GM12878 (cell line): ENCODE results near the gene CATSPERZ. TPM values are rescaled to one million over a fixed set of nuclear protein-coding genes. Genes with fewer than 3 reads are reported as not detected.

ENCODE experiments used
- ATAC-seq: fragments of 200-7000 bp; cut with Tn5 transposase; 3 replicates; pipeline ENCODE4 v1.9.1; 2020; ENCODE audit warnings: mild to moderate bottlenecking, moderate library complexity
- BruUV-seq: library from RNA; stranded (reverse); fragments of 400-500 nt; replicated peaks from 2 replicates; lab custom pipeline; 2021; lab: Mats Ljungman, UMichigan
- CTCF ChIA-PET: fragments of 300-600 bp; sonication (Branson Sonifier 250); formaldehyde crosslinking; extraction: SDS; loops from one replicate; lab custom pipeline; 2021; ENCODE audit warnings: inconsistent platforms; lab: Yijun Ruan, JAX
- POLR2A ChIA-PET: fragments of 350-600 bp; formaldehyde crosslinking; extraction: SDS; loops from one replicate; lab custom pipeline; 2021; ENCODE audit warnings: inconsistent platforms; lab: Charles Lee
- RAD21 ChIA-PET: fragments of 300-600 bp; sonication (Branson Sonifier 250); formaldehyde crosslinking; loops from one replicate; lab custom pipeline; 2023; ENCODE audit warnings: antibody characterized with exemption; ENCODE audit not compliant: unreplicated experiment; lab: Charles Lee
- SMC1A ChIA-PET: fragments of 300-600 bp; sonication (Branson Sonifier 250); formaldehyde crosslinking; loops from one replicate; lab custom pipeline; 2023; ENCODE audit not compliant: unreplicated experiment, uncharacterized antibody; lab: Charles Lee
- DNase-seq: peaks from one replicate; pipeline ENCODE4 v3.0.0-alpha.2; 2011; ENCODE audit warnings: low read depth, low spot score
- FAIRE-seq: peaks from 3 replicates; lab custom pipeline; 2011; peaks lifted over from hg19 to GRCh38; lab: Jason Lieb, UNC
- H2AFZ ChIP-seq: 2 replicates; pipeline ENCODE4 v1.6.0; 2011; ENCODE audit warnings: low read depth, low read length, control low read depth; ENCODE audit not compliant: control insufficient read depth
- H3K27ac ChIP-seq: 2 replicates; pipeline ENCODE4 v1.5.1; 2011; ENCODE audit warnings: control low read depth; ENCODE audit not compliant: control insufficient read depth, insufficient read depth
- H3K27me3 ChIP-seq, 2 experiments: replicated peaks in 1 of 2; 2 replicates each; pipeline versions ENCODE4 v1.6.0 to v1.6.1; 2011; ENCODE audit warnings: low read length in 1 of 2; ENCODE audit not compliant: control insufficient read depth in 2 of 2, insufficient read depth in 2 of 2
- H3K36me3 ChIP-seq, 2 experiments: 2 replicates each; pipeline ENCODE4 v1.5.1; 2011; ENCODE audit warnings: low read length in 1 of 2; ENCODE audit not compliant: control insufficient read depth in 2 of 2, insufficient read depth in 2 of 2
- H3K4me1 ChIP-seq: 2 replicates; pipeline ENCODE4 v1.6.1; 2011; ENCODE audit warnings: mild to moderate bottlenecking, low read length, moderate library complexity, mixed read lengths; ENCODE audit not compliant: control insufficient read depth, insufficient read depth
- H3K4me2 ChIP-seq: 2 replicates; pipeline ENCODE4 v1.6.0; 2011; ENCODE audit warnings: control low read depth; ENCODE audit not compliant: control insufficient read depth, insufficient read depth
- H3K4me3 ChIP-seq: fragments of 200-600 bp; sonication (generic); 2 replicates; pipeline ENCODE4 v1.5.1; 2016
- H3K79me2 ChIP-seq: 2 replicates; pipeline ENCODE4 v1.6.0; 2011; ENCODE audit warnings: low read length; ENCODE audit not compliant: control insufficient read depth, insufficient read depth
- H3K9ac ChIP-seq: 2 replicates; pipeline ENCODE4 v1.8.0; 2011; ENCODE audit warnings: low read length, control low read depth, mixed read lengths; ENCODE audit not compliant: control insufficient read depth, insufficient read depth
- H3K9me3 ChIP-seq: replicated peaks from 3 replicates; pipeline ENCODE4 v1.5.1; 2011; ENCODE audit warnings: mild to moderate bottlenecking, low read length; ENCODE audit not compliant: control insufficient read depth, insufficient read depth
- H4K20me1 ChIP-seq: 2 replicates; pipeline ENCODE4 v1.6.0; 2011; ENCODE audit not compliant: control insufficient read depth, insufficient read depth
- CHD2 ChIP-seq: IDR thresholded peaks from 2 replicates; pipeline ENCODE4 v1.6.1; 2011; ENCODE audit warnings: low read depth, low read length, improper control_type of control experiment, borderline replicate concordance
- EZH2 ChIP-seq: IDR thresholded peaks from 2 replicates; pipeline ENCODE4 v1.6.1; 2012; ENCODE audit warnings: low read depth, mild to moderate bottlenecking, control low read depth, inconsistent platforms, low read length, borderline replicate concordance; ENCODE audit not compliant: control insufficient read depth
- GATAD2B ChIP-seq: fragments of 450-650 bp; conservative IDR thresholded peaks from 2 replicates; pipeline ENCODE4 v1.6.1; 2017; ENCODE audit warnings: low read depth, mild to moderate bottlenecking, moderate library complexity
- JUNB ChIP-seq: IDR thresholded peaks from 2 replicates; pipeline ENCODE4 v1.6.1; 2016; ENCODE audit warnings: antibody characterized with exemption, mild to moderate bottlenecking
- MEF2A ChIP-seq: IDR thresholded peaks from 2 replicates; pipeline ENCODE4 v1.6.1; 2011; ENCODE audit warnings: low read depth, mild to moderate bottlenecking, low read length, moderate library complexity; ENCODE audit not compliant: insufficient read depth
- MTA3 ChIP-seq: IDR thresholded peaks from 2 replicates; pipeline ENCODE4 v1.6.1; 2012; ENCODE audit warnings: low read length, inconsistent platforms, borderline replicate concordance
- MYB ChIP-seq: fragments of 150-350 bp; IDR thresholded peaks from 2 replicates; pipeline ENCODE4 v1.6.1; 2014; ENCODE audit warnings: mild to moderate bottlenecking, low read depth, low read length, borderline replicate concordance
- NBN ChIP-seq: fragments of 450-650 bp; IDR thresholded peaks from 2 replicates; pipeline ENCODE4 v1.6.1; 2016
- NFXL1 ChIP-seq: fragments of 450-650 bp; IDR thresholded peaks from 2 replicates; pipeline ENCODE4 v1.6.1; 2017; ENCODE audit warnings: antibody characterized with exemption, mild to moderate bottlenecking, borderline replicate concordance
- RCOR1 ChIP-seq: conservative IDR thresholded peaks from 2 replicates; pipeline ENCODE4 v1.6.1; 2012; ENCODE audit warnings: low read depth, low read length, improper control_type of control experiment
- WRNIP1 ChIP-seq: IDR thresholded peaks from 2 replicates; pipeline ENCODE4 v1.6.1; 2011; ENCODE audit warnings: low read depth, low read length, improper control_type of control experiment, borderline replicate concordance
- ZNF217 ChIP-seq: fragments of 450-650 bp; IDR thresholded peaks from 2 replicates; pipeline ENCODE4 v1.6.1; 2017; ENCODE audit warnings: antibody characterized with exemption, mild to moderate bottlenecking
- ZNF687 ChIP-seq: fragments of 450-650 bp; IDR thresholded peaks from 2 replicates; pipeline ENCODE4 v1.6.1; 2017; ENCODE audit warnings: mild to moderate bottlenecking, moderate library complexity
- WGBS: methylation state at CpG from one replicate; pipeline ENCODE4 v1.1.6; 2016; ENCODE audit warnings: low lambda C conversion rate; ENCODE audit not compliant: insufficient replicate concordance, insufficient coverage; ENCODE audit errors: missing lambda C conversion rate; 5-methylcytosine and 5-hydroxymethylcytosine counted together
- in situ Hi-C: fragments of 300-500 bp; cut with MboI; formaldehyde crosslinking; loops from 9 replicates; pipeline ENCODE4 v1.14.3; 2018; ENCODE audit warnings: mixed read lengths
- intact Hi-C: fragments of 100-400 bp; cut with micrococcal nuclease; formaldehyde crosslinking; loops from one replicate; pipeline ENCODE4 v1.14.2; 2022; ENCODE audit not compliant: unreplicated experiment
- polyA plus RNA-seq, 11 experiments: library from polyadenylated mRNA; depleted of rRNA in 4 of 11; unstranded in 6 of 11; stranded (reverse) in 5 of 11; fragments of >200 nt; fragmentation: Nextera tagmentation in 4 of 11; fragmentation: Illumina TruSeq in 1 of 11; extraction: Ambion mirVana in 4 of 11; extraction: Trizol in 1 of 11; gene quantifications; 1 replicate in 1 of 11; 2 replicates in 10 of 11; pipeline versions ENCODE4 v1.2.1 to v1.2.3, GENCODE V29; 2011 to 2016; ENCODE audit warnings: inconsistent platforms in 2 of 11, missing spikeins in 2 of 11, low read depth in 1 of 11
- total RNA-seq, 4 experiments: library from RNA; depleted of rRNA in 3 of 4; stranded (reverse); fragments of >200 nt in 3 of 4; fragmentation: Illumina TruSeq in 1 of 4; extraction: Trizol in 1 of 4; gene quantifications; 2 replicates each; pipeline versions ENCODE4 v1.2.1 to v1.2.3, GENCODE V29; 2013 to 2021
- TF ChIP-seq, protein P1 (sequence below): fragments of 150-350 bp; IDR thresholded peaks from 2 replicates; pipeline ENCODE4 v1.6.1; 2016; ENCODE audit warnings: low read depth, low read length

The CATSPERZ gene
- total and polyA plus RNA-seq, 10 of the 15 experiments (the other 5 are each of a cell fraction or from before 2014, with no cell fraction given): 0.12 to 0.31 TPM; not detected in 8

GRCh38 chr11:64331569-64332371 lies 31.6 kb downstream of the CATSPERZ start:
- Histone ChIP-seq H4K20me1 (no peaks in the 10 kb centered on the region), H3K4me3 (no peak overlapping the region), H3K27ac (peak overlapping the region; percentile 52), H3K9me3 (no peaks in the 10 kb centered on the region; the same call in 2 of the 3 replicates), H3K9ac (peak overlapping the region; percentile 26), H3K4me1 (peaks cover 21% of the 10 kb centered on the region), H3K4me2 (peak overlapping the region; percentile 19), H3K27me3 (no peaks in the 10 kb centered on the region), H3K36me3 (no peaks in the 10 kb centered on the region), H2AFZ (peak overlapping the region; percentile 74), H3K79me2 (no peaks in the 10 kb centered on the region)
- peak; percentile 80 for DNase-seq
- ATAC-seq: peak; percentile 80
- CTCF ChIA-PET: interaction anchor here (0.6 to 14.7 kb wide), 24 partner anchors 9 to 343 kb away, joined by 3 to 228 read pairs (median 5); partner anchors contain the start of genes CCDC88B, ESRRA, FERMT3 and PRDX5
- WGBS: 2% methylated on average over 20 of the region's 20 CpGs
- RAD21 ChIA-PET: interaction anchor here (0.5 to 4.2 kb wide), 16 partner anchors 8 to 514 kb away, joined by 3 to 86 read pairs (median 4); partner anchors contain the start of genes CCDC88B, ESRRA, FERMT3 and PRDX5
- POLR2A ChIA-PET: interaction anchor here (0.9 to 2.7 kb wide), 10 partner anchors 8 to 125 kb away, joined by 3 to 27 read pairs (median 4); partner anchors contain the start of genes CCDC88B, ESRRA, FERMT3 and FKBP2
- peak; percentile 93 for FAIRE-seq
- in situ Hi-C loops: no loop called here
- intact Hi-C loops: loop anchor here (1.0 kb wide), 2 partner anchors 13 to 25 kb away; partner anchors contain the start of gene PRDX5
- BruUV-seq: no TSS peak
- SMC1A ChIA-PET: interaction anchor here (0.6 to 6.4 kb wide), 16 partner anchors 9 to 1773 kb away, joined by 3 to 71 read pairs (median 4); partner anchors contain the start of genes CATSPERZ, CCDC88B, ESRRA and FERMT3
- no peak for TF ChIP-seq EZH2
- peak; percentile 35; the same call in 1 of the 2 replicates for TF ChIP-seq CHD2
- no peak for TF ChIP-seq MYB
- peak; percentile 64; the same call in 1 of the 2 replicates for TF ChIP-seq ZNF217
- TF ChIP-seq GATAD2B: peak; percentile 81
- no peak for TF ChIP-seq WRNIP1
- TF ChIP-seq NBN: peak; percentile 97
- no peak for TF ChIP-seq RCOR1
- TF ChIP-seq, protein P1, sequence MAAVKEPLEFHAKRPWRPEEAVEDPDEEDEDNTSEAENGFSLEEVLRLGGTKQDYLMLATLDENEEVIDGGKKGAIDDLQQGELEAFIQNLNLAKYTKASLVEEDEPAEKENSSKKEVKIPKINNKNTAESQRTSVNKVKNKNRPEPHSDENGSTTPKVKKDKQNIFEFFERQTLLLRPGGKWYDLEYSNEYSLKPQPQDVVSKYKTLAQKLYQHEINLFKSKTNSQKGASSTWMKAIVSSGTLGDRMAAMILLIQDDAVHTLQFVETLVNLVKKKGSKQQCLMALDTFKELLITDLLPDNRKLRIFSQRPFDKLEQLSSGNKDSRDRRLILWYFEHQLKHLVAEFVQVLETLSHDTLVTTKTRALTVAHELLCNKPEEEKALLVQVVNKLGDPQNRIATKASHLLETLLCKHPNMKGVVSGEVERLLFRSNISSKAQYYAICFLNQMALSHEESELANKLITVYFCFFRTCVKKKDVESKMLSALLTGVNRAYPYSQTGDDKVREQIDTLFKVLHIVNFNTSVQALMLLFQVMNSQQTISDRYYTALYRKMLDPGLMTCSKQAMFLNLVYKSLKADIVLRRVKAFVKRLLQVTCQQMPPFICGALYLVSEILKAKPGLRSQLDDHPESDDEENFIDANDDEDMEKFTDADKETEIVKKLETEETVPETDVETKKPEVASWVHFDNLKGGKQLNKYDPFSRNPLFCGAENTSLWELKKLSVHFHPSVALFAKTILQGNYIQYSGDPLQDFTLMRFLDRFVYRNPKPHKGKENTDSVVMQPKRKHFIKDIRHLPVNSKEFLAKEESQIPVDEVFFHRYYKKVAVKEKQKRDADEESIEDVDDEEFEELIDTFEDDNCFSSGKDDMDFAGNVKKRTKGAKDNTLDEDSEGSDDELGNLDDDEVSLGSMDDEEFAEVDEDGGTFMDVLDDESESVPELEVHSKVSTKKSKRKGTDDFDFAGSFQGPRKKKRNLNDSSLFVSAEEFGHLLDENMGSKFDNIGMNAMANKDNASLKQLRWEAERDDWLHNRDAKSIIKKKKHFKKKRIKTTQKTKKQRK: no peak
- no peak; the same call in 1 of the 2 replicates for TF ChIP-seq MTA3
- peak; percentile 87 for TF ChIP-seq JUNB
- TF ChIP-seq MEF2A: no peak
- TF ChIP-seq ZNF687: peak; percentile 72
- TF ChIP-seq NFXL1: no peak
